Gastroesophageal sphincter (tissue), 4 donors: ENCODE data around the gene BCL2. TPM values are rescaled to one million over a fixed set of nuclear protein-coding genes. Genes with fewer than 3 reads are reported as not detected.
"Not testable (repeated sequence)": the region's sequence is repeated elsewhere in the genome, so short reads cannot be mapped to it uniquely, and the experiment has no call there.

Experiments
- ATAC-seq: fragments of 150-250 bp; one replicate; pipeline ENCODE4 v1.9.1; 2016; ENCODE audit warnings: mild to moderate bottlenecking, moderate library complexity
- H3K27ac ChIP-seq, 4 donors: fragments of 200-600 bp; sonication (generic) in 3 of 4; 1 replicate in 3 of 4; 2 replicates in 1 of 4; pipeline ENCODE4 v1.5.1; 2016 to 2019
- H3K27me3 ChIP-seq: fragments of 200-600 bp; sonication (generic); one replicate; pipeline ENCODE4 v1.5.1; 2019
- H3K36me3 ChIP-seq, 2 donors: fragments of 200-600 bp; sonication (generic); one replicate each; pipeline ENCODE4 v1.5.1; 2019; ENCODE audit warnings: control low read depth in 1 of 2
- H3K4me1 ChIP-seq, 3 donors: fragments of 200-600 bp; sonication (generic); 1 replicate in 2 of 3; 2 replicates in 1 of 3; pipeline ENCODE4 v1.5.1; 2016 to 2019; ENCODE audit warnings: control low read depth in 2 of 3
- H3K4me3 ChIP-seq, 2 donors: fragments of 200-600 bp; sonication (generic); one replicate each; pipeline ENCODE4 v1.5.1; 2019; ENCODE audit warnings: mild to moderate bottlenecking in 1 of 2, moderate library complexity in 1 of 2
- H3K9me3 ChIP-seq, 3 donors: fragments of 200-600 bp; sonication (generic); one replicate each; pipeline ENCODE4 v1.5.1; 2017 to 2019; ENCODE audit warnings: control low read depth in 2 of 3
- CTCF ChIP-seq, 4 experiments: fragments of 200-600 bp in 2 of 4; fragments of 450-650 bp in 2 of 4; sonication (generic) in 1 of 4; IDR thresholded peaks; one replicate each; pipeline ENCODE4 v1.5.1; 2017 to 2019; ENCODE audit warnings: antibody characterized with exemption in 4 of 4, mild to moderate bottlenecking in 2 of 4, moderate library complexity in 2 of 4
- EP300 ChIP-seq: sonication (generic); formaldehyde crosslinking; IDR thresholded peaks from one replicate; pipeline ENCODE4 v1.6.1; 2017; ENCODE audit warnings: antibody characterized with exemption, mild to moderate bottlenecking
- POLR2A ChIP-seq, 2 donors: fragments of 450-650 bp; IDR thresholded peaks; one replicate each; pipeline ENCODE4 v1.6.1; 2017; ENCODE audit warnings: antibody characterized with exemption in 2 of 2, mild to moderate bottlenecking in 2 of 2, moderate library complexity in 1 of 2
- POLR2AphosphoS5 ChIP-seq: sonication (generic); formaldehyde crosslinking; IDR thresholded peaks from one replicate; pipeline ENCODE4 v1.6.1; 2017; ENCODE audit warnings: antibody characterized with exemption
- WGBS, 2 donors: methylation state at CpG; one replicate each; pipeline ENCODE4 v1.1.5; 2018; ENCODE audit warnings: low coverage in 1 of 2; 5-methylcytosine and 5-hydroxymethylcytosine counted together
- total RNA-seq, 4 donors: library from RNA; depleted of rRNA; stranded (reverse); fragments of >200 nt; gene quantifications; one replicate each; pipeline ENCODE4 v1.1.0, GENCODE V29; 2016

The BCL2 gene
- total RNA-seq, 4 donors from 2014 or later = 31.2 to 41.7 (median 32.7) TPM

- no peak for TF ChIP-seq POLR2A (IDR thresholded peaks at IDR 0.05)
- TF ChIP-seq EP300 = no peak
- TF ChIP-seq CTCF (IDR thresholded peaks at IDR 0.05) = no peak
- no peak for TF ChIP-seq POLR2AphosphoS5
- whole genome bisulfite sequencing, 2 donors = 54 to 63% methylated on average over 12 to 13 of the region's 21 CpGs
- no peaks in the 10 kb centered on the region for H3K9me3 ChIP-seq
- peak; percentile 34 for ATAC-seq
- no peaks in the 10 kb centered on the region for H3K36me3 ChIP-seq
- no peaks in the 10 kb centered on the region for H3K27me3 ChIP-seq
- peak overlapping the region in 1 of 2 donors; percentile 20 for H3K4me3 ChIP-seq
- H3K4me1 ChIP-seq = peaks cover 4 to 50% (median 10%) of the 10 kb centered on the region in 3 donors
- peak overlapping the region; percentile 71 to 86 (median 84) for H3K27ac ChIP-seq
These were observed 82.4 kb downstream of the BCL2 start for GRCh38 chr18:63236921-63237846.

GRCh38 chr18:63236406-63236805 lies 83.2 kb downstream of the BCL2 start:
- Histone ChIP-seq H3K9me3 (no peaks in the 10 kb centered on the region), H3K27me3 (no peaks in the 10 kb centered on the region), H3K4me1 (peaks cover 4 to 56% (median 10%) of the 10 kb centered on the region in 3 donors), H3K27ac (peak overlapping the region; percentile 71 to 86 (median 84)), H3K4me3 (no peak overlapping the region), H3K36me3 (no peaks in the 10 kb centered on the region)
- peak; percentile 29 for ATAC-seq
- TF ChIP-seq CTCF (IDR thresholded peaks at IDR 0.05) = no peak
- TF ChIP-seq EP300 = no peak
- TF ChIP-seq POLR2A (IDR thresholded peaks at IDR 0.05) = no peak
- 80 to 85% methylated on average over 6 to 12 of the region's 14 CpGs for WGBS, 2 donors

GRCh38 chr18:63235920-63236319 lies 83.6 kb downstream of the BCL2 start:
- H3K4me3 ChIP-seq, H3K9me3 ChIP-seq, H3K36me3 ChIP-seq, ATAC-seq, H3K27me3 ChIP-seq: not testable (repeated sequence)
- 84 to 94% methylated on average over 4 of the region's 4 CpGs for WGBS, 2 donors
- Histone ChIP-seq H3K4me1 (peaks cover 4 to 56% (median 10%) of the 10 kb centered on the region in 3 donors), H3K27ac (peak overlapping the region; percentile 57 to 86 (median 84))

- Histone ChIP-seq H3K36me3 (no peaks in the 10 kb centered on the region), H3K4me1 (peaks cover 4 to 67% (median 10%) of the 10 kb centered on the region in 3 donors), H3K4me3 (no peak overlapping the region), H3K9me3 (no peaks in the 10 kb centered on the region), H3K27me3 (no peaks in the 10 kb centered on the region), H3K27ac (peak overlapping the region in 1 of 4 donors; percentile 9)
- no peak for ATAC-seq
- WGBS, 2 donors = 50 to 74% methylated on average over 3 of the region's 3 CpGs
- no peak for TF ChIP-seq POLR2A (IDR thresholded peaks at IDR 0.05)
- TF ChIP-seq EP300 = no peak
- TF ChIP-seq POLR2AphosphoS5 = no peak
- no peak for TF ChIP-seq CTCF (IDR thresholded peaks at IDR 0.05)
These were observed 84.7 kb downstream of the BCL2 start for GRCh38 chr18:63234841-63235240.

- Histone ChIP-seq H3K4me3 (no peak overlapping the region), H3K36me3 (no peaks in the 10 kb centered on the region), H3K27me3 (no peaks in the 10 kb centered on the region), H3K4me1 (peaks cover 4 to 68% (median 10%) of the 10 kb centered on the region in 3 donors), H3K27ac (peak overlapping the region in 1 of 4 donors; percentile 9), H3K9me3 (no peaks in the 10 kb centered on the region)
- WGBS, 2 donors = 100% methylated on average over 4 of the region's 5 CpGs; no CpG with 5 or more reads in 1 of the 2 donors
- no peak for ATAC-seq
- no peak for TF ChIP-seq EP300
These were observed 85.1 kb downstream of the BCL2 start for GRCh38 chr18:63234432-63234831.

GRCh38 chr18:63233334-63233733 lies 86.2 kb downstream of the BCL2 start:
- H3K4me3 ChIP-seq = no peak overlapping the region
- no peaks in the 10 kb centered on the region for H3K27me3 ChIP-seq
- no peak for TF ChIP-seq POLR2AphosphoS5
- no peak for TF ChIP-seq CTCF (IDR thresholded peaks at IDR 0.05)
- TF ChIP-seq EP300 = no peak
- TF ChIP-seq POLR2A (IDR thresholded peaks at IDR 0.05) = no peak
- peaks cover 4 to 58% (median 7%) of the 10 kb centered on the region in 3 donors for H3K4me1 ChIP-seq
- no peak for ATAC-seq
- WGBS, 2 donors = 31 to 80% methylated on average over 2 to 4 of the region's 9 CpGs
- peak overlapping the region in 1 of 4 donors; percentile 2 for H3K27ac ChIP-seq
- no peaks in the 10 kb centered on the region for H3K9me3 ChIP-seq
- H3K36me3 ChIP-seq = no peaks in the 10 kb centered on the region
